Sigmoid colon (tissue), 7 donors: ENCODE data around the gene LIMS1. TPM values are rescaled to one million over a fixed set of nuclear protein-coding genes. Genes with fewer than 3 reads are reported as not detected.

Experiments used
- DNase-seq: peaks from one replicate; pipeline ENCODE4 v3.0.0-alpha.2; 2019
- H3K27ac ChIP-seq, 4 donors: fragments of 200-600 bp; sonication (generic); one replicate each; pipeline ENCODE4 v1.5.1; 2016 to 2019; ENCODE audit warnings: mild to moderate bottlenecking in 1 of 4
- H3K27me3 ChIP-seq, 3 donors: fragments of 200-600 bp; sonication (generic); one replicate each; pipeline ENCODE4 v1.5.1; 2019; ENCODE audit warnings: mild to moderate bottlenecking in 1 of 3
- H3K36me3 ChIP-seq, 4 donors: fragments of 200-600 bp; sonication (generic); one replicate each; pipeline ENCODE4 v1.5.1; 2016 to 2019
- H3K4me1 ChIP-seq, 4 donors: fragments of 200-600 bp; sonication (generic); one replicate each; pipeline ENCODE4 v1.5.1; 2017 to 2019
- H3K4me3 ChIP-seq, 4 donors: fragments of 200-600 bp; sonication (generic); one replicate each; pipeline ENCODE4 v1.5.1; 2017 to 2019; ENCODE audit warnings: mild to moderate bottlenecking in 2 of 4, moderate library complexity in 1 of 4
- H3K9me3 ChIP-seq, 4 donors: fragments of 200-600 bp in 3 of 4; sonication (generic) in 3 of 4; one replicate each; pipeline versions ENCODE4 v1.5.1 to v1.6.1; 2013 to 2019
- EP300 ChIP-seq, 4 donors: sonication (generic); formaldehyde crosslinking; IDR thresholded peaks; one replicate each; pipeline ENCODE4 v1.6.1; 2017; ENCODE audit warnings: antibody characterized with exemption in 4 of 4
- POLR2A ChIP-seq, 2 donors: fragments of 450-650 bp; IDR thresholded peaks; one replicate each; pipeline ENCODE4 v1.6.1; 2016; ENCODE audit warnings: antibody characterized with exemption in 2 of 2, mild to moderate bottlenecking in 2 of 2, moderate library complexity in 2 of 2
- POLR2AphosphoS5 ChIP-seq, 4 donors: sonication (generic); formaldehyde crosslinking; IDR thresholded peaks; one replicate each; pipeline ENCODE4 v1.6.1; 2017; ENCODE audit warnings: antibody characterized with exemption in 4 of 4
- WGBS, 2 donors: extraction: QIAGEN DNeasy Blood & Tissue Kit; methylation state at CpG; one replicate each; pipeline ENCODE4 v1.1.7; 2013; 5-methylcytosine and 5-hydroxymethylcytosine counted together
- intact Hi-C: fragments of 100-400 bp; cut with DNase I; formaldehyde crosslinking; loops from one replicate; pipeline ENCODE4 v1.15.1; 2023
- polyA plus RNA-seq, 3 donors: library from polyadenylated mRNA; stranded (reverse); fragments of 200-250 nt; gene quantifications; one replicate each; pipeline ENCODE4 v1.2.3, GENCODE V29; 2013
- total RNA-seq, 4 donors: library from RNA; depleted of rRNA; stranded (reverse); fragments of >200 nt; gene quantifications; one replicate each; pipeline ENCODE4 v1.1.0, GENCODE V29; 2016
- TF ChIP-seq, protein P1 (sequence below), 4 experiments: fragments of 450-650 bp in 3 of 4; fragments of 200-600 bp in 1 of 4; IDR thresholded peaks; one replicate each; pipeline ENCODE4 v1.5.1; 2016 to 2019; ENCODE audit warnings: antibody characterized with exemption in 4 of 4, mild to moderate bottlenecking in 3 of 4, moderate library complexity in 2 of 4
- donor health status: healthy with polysubstance abuse.
- donor health status: Bipolar disorder and iron deficiency.
- donor health status: healthy.

Gene LIMS1
- total and polyA plus RNA-seq, 7 donors: 16.2 to 185 (median 65.3) TPM

GRCh38 chr2:108625186-108625827 is 91.0 kb downstream of the LIMS1 start:
- 87 to 89% methylated on average over 5 of the region's 5 CpGs for WGBS, 2 donors
- H3K4me3 ChIP-seq: no peak overlapping the region
- no peaks in the 10 kb centered on the region for H3K36me3 ChIP-seq
- intact Hi-C loops: no loop called here
- H3K9me3 ChIP-seq: no peaks in the 10 kb centered on the region
- H3K4me1 ChIP-seq: peaks cover 0 to 46% (median 32%) of the 10 kb centered on the region in 4 donors
- H3K27me3 ChIP-seq: no peaks in the 10 kb centered on the region
- DNase-seq: no peak
- peak overlapping the region in 1 of 4 donors; percentile 22 for H3K27ac ChIP-seq
- TF ChIP-seq POLR2A (IDR thresholded peaks at IDR 0.05) (no peak), EP300 (IDR thresholded peaks at IDR 0.05) (no peak), POLR2AphosphoS5 (IDR thresholded peaks at IDR 0.05) (no peak)
- TF ChIP-seq, protein P1, sequence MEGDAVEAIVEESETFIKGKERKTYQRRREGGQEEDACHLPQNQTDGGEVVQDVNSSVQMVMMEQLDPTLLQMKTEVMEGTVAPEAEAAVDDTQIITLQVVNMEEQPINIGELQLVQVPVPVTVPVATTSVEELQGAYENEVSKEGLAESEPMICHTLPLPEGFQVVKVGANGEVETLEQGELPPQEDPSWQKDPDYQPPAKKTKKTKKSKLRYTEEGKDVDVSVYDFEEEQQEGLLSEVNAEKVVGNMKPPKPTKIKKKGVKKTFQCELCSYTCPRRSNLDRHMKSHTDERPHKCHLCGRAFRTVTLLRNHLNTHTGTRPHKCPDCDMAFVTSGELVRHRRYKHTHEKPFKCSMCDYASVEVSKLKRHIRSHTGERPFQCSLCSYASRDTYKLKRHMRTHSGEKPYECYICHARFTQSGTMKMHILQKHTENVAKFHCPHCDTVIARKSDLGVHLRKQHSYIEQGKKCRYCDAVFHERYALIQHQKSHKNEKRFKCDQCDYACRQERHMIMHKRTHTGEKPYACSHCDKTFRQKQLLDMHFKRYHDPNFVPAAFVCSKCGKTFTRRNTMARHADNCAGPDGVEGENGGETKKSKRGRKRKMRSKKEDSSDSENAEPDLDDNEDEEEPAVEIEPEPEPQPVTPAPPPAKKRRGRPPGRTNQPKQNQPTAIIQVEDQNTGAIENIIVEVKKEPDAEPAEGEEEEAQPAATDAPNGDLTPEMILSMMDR (IDR thresholded peaks at IDR 0.05): no peak

DNA sequence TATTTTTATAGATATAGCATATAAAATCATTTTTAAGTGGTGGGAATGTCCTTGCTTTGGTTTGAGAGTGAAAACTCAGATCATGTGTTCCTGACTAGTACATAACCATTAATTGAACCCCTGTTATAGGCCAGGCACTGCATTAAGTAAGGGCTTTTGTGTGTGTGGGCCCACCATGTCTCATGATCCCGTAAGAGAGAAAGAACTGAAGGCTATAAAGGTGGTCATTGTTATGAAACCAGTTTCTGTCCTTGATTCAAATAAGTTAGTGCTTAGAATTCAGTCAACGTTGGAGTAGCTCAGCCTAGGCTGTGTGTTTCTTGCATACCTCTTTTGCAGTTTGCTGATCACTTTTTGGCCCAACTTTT is 91.5 kb downstream of the LIMS1 start:
- DNase-seq: no peak
- intact Hi-C loops: no loop called here
- peak overlapping the region in 1 of 4 donors; percentile 22 for H3K27ac ChIP-seq
- WGBS, 2 donors: 66 to 72% methylated on average over 2 of the region's 2 CpGs
- H3K4me3 ChIP-seq: no peak overlapping the region
- no peaks in the 10 kb centered on the region for H3K9me3 ChIP-seq
- peaks cover 0 to 45% (median 29%) of the 10 kb centered on the region in 4 donors for H3K4me1 ChIP-seq
- no peaks in the 10 kb centered on the region for H3K36me3 ChIP-seq
- TF ChIP-seq, protein P1 (IDR thresholded peaks at IDR 0.05): no peak
- TF ChIP-seq POLR2A (IDR thresholded peaks at IDR 0.05) (no peak), EP300 (IDR thresholded peaks at IDR 0.05) (no peak), POLR2AphosphoS5 (IDR thresholded peaks at IDR 0.05) (no peak)
- no peaks in the 10 kb centered on the region for H3K27me3 ChIP-seq

GRCh38 chr2:108626995-108627394 is 92.7 kb downstream of the LIMS1 start:
- H3K36me3 ChIP-seq: no peaks in the 10 kb centered on the region
- no peak overlapping the region for H3K27ac ChIP-seq
- H3K27me3 ChIP-seq: no peaks in the 10 kb centered on the region
- DNase-seq: no peak
- WGBS, 2 donors: 82 to 83% methylated on average over 2 of the region's 2 CpGs
- intact Hi-C loops: no loop called here
- TF ChIP-seq EP300 (IDR thresholded peaks at IDR 0.05): no peak
- TF ChIP-seq POLR2AphosphoS5 (IDR thresholded peaks at IDR 0.05): no peak
- TF ChIP-seq, protein P1 (IDR thresholded peaks at IDR 0.05): no peak
- peaks cover 0 to 45% (median 28%) of the 10 kb centered on the region in 4 donors for H3K4me1 ChIP-seq
- H3K4me3 ChIP-seq: no peak overlapping the region
- no peaks in the 10 kb centered on the region for H3K9me3 ChIP-seq

- intact Hi-C loops: no loop called here
- Histone ChIP-seq H3K36me3 (no peaks in the 10 kb centered on the region), H3K27me3 (no peaks in the 10 kb centered on the region), H3K4me3 (no peak overlapping the region), H3K4me1 (peaks cover 0 to 55% (median 37%) of the 10 kb centered on the region in 4 donors), H3K9me3 (no peaks in the 10 kb centered on the region), H3K27ac (no peak overlapping the region)
- 89 to 95% methylated on average over 4 of the region's 4 CpGs for WGBS, 2 donors
- no peak for DNase-seq
- TF ChIP-seq POLR2AphosphoS5 (IDR thresholded peaks at IDR 0.05) (no peak), POLR2A (IDR thresholded peaks at IDR 0.05) (no peak), EP300 (IDR thresholded peaks at IDR 0.05) (no peak)
- TF ChIP-seq, protein P1 (IDR thresholded peaks at IDR 0.05): no peak
Measured at GRCh38 chr2:108627911-108628567, 93.8 kb downstream of the LIMS1 start.
